IMR-90 (cell line): ENCODE data around the gene SLC16A4. TPM values are rescaled to one million over a fixed set of nuclear protein-coding genes. Genes with fewer than 3 reads are reported as not detected.

Experiments used
- ATAC-seq: fragments of 200-7000 bp; cut with Tn5 transposase; 2 replicates; pipeline ENCODE4 v1.9.1; 2020; ENCODE audit warnings: low read depth, mild to moderate bottlenecking, moderate library complexity
- BruUV-seq: library from RNA; stranded (reverse); fragments of 400-500 nt; replicated peaks from 2 replicates; lab custom pipeline; 2021; lab: Mats Ljungman, UMichigan
- CTCF ChIA-PET: fragments of 300-600 bp; formaldehyde crosslinking; extraction: SDS; loops from one replicate; lab custom pipeline; 2021; ENCODE audit warnings: antibody characterized with exemption; lab: Yijun Ruan, JAX
- POLR2A ChIA-PET: fragments of 300-600 bp; sonication (Branson Sonifier 250); formaldehyde crosslinking; loops from one replicate; lab custom pipeline; 2022; ENCODE audit warnings: antibody characterized with exemption; ENCODE audit not compliant: unreplicated experiment; lab: Charles Lee
- DNase-seq: peaks from one replicate; pipeline ENCODE4 v3.0.0; 2013
- H2AFZ ChIP-seq: replicated peaks from 2 replicates; pipeline ENCODE3; 2013; ENCODE audit warnings: low read length, mild to moderate bottlenecking; ENCODE audit not compliant: poor library complexity
- H2AK5ac ChIP-seq: 2 replicates; pipeline ENCODE4 v1.6.1; 2013; ENCODE audit warnings: low read depth, low read length, inconsistent platforms
- H2AK9ac ChIP-seq: replicated peaks from 2 replicates; pipeline ENCODE3; 2013; ENCODE audit warnings: mild to moderate bottlenecking, low read depth, low read length, moderate library complexity; ENCODE audit not compliant: poor library complexity
- H2BK120ac ChIP-seq: 2 replicates; pipeline ENCODE4 v1.6.1; 2013; ENCODE audit warnings: low read depth, low read length, inconsistent platforms
- H2BK15ac ChIP-seq: 3 replicates; pipeline ENCODE4 v1.6.1; 2013; ENCODE audit warnings: low read depth, low read length, inconsistent platforms
- H2BK20ac ChIP-seq: 2 replicates; pipeline ENCODE4 v1.6.1; 2013; ENCODE audit warnings: low read depth, mild to moderate bottlenecking, inconsistent platforms, low read length, moderate library complexity
- H2BK5ac ChIP-seq: 2 replicates; pipeline ENCODE4 v1.6.1; 2013; ENCODE audit warnings: mild to moderate bottlenecking, low read depth, low read length, inconsistent platforms; ENCODE audit not compliant: poor library complexity, severe bottlenecking
- H3K14ac ChIP-seq: replicated peaks from 2 replicates; pipeline ENCODE4 v1.6.1; 2013; ENCODE audit warnings: low read depth, low read length, inconsistent platforms
- H3K18ac ChIP-seq: 2 replicates; pipeline ENCODE4 v1.6.1; 2013; ENCODE audit warnings: low read depth, low read length, control low read depth
- H3K23ac ChIP-seq: 2 replicates; pipeline ENCODE4 v1.6.1; 2013; ENCODE audit warnings: low read depth, low read length, inconsistent platforms
- H3K27ac ChIP-seq: 2 replicates; pipeline ENCODE4 v1.5.1; 2013; ENCODE audit warnings: mild to moderate bottlenecking, control low read depth, low read length; ENCODE audit not compliant: insufficient read depth
- H3K27me3 ChIP-seq: 2 replicates; pipeline ENCODE4 v1.6.1; 2013; ENCODE audit warnings: low read length; ENCODE audit not compliant: control insufficient read depth, insufficient read depth
- H3K36me3 ChIP-seq: 2 replicates; pipeline ENCODE4 v1.6.1; 2013; ENCODE audit warnings: low read length, mixed read lengths; ENCODE audit not compliant: control insufficient read depth, insufficient read depth
- H3K4ac ChIP-seq: 2 replicates; pipeline ENCODE4 v1.6.1; 2013; ENCODE audit warnings: low read depth, low read length, inconsistent platforms
- H3K4me1 ChIP-seq: 2 replicates; pipeline ENCODE4 v1.6.1; 2013; ENCODE audit warnings: low read length, mixed read lengths; ENCODE audit not compliant: control insufficient read depth, insufficient read depth
- H3K4me2 ChIP-seq: 2 replicates; pipeline ENCODE4 v1.6.1; 2013; ENCODE audit warnings: low read depth, mild to moderate bottlenecking, control low read depth, low read length, moderate library complexity
- H3K4me3 ChIP-seq: 2 replicates; pipeline ENCODE4 v1.5.1; 2013; ENCODE audit warnings: low read depth, mild to moderate bottlenecking, control low read depth, low read length, moderate library complexity; ENCODE audit not compliant: insufficient read depth
- H3K56ac ChIP-seq: 2 replicates; pipeline ENCODE4 v1.6.1; 2013; ENCODE audit warnings: low read length, inconsistent platforms; ENCODE audit not compliant: insufficient read depth; ENCODE audit errors: extremely low read depth
- H3K79me1 ChIP-seq, 2 experiments: 2 replicates each; pipeline ENCODE4 v1.6.1; 2013; ENCODE audit warnings: low read length in 2 of 2, inconsistent platforms in 1 of 2, low read depth in 1 of 2
- H3K9ac ChIP-seq: 2 replicates; pipeline ENCODE4 v1.6.1; 2013; ENCODE audit warnings: low read depth, low read length, control low read depth
- H3K9me1 ChIP-seq: 2 replicates; pipeline ENCODE4 v1.6.1; 2013; ENCODE audit warnings: low read length, inconsistent platforms; ENCODE audit not compliant: insufficient read depth
- H3K9me3 ChIP-seq: 2 replicates; pipeline ENCODE4 v1.6.1; 2013; ENCODE audit warnings: low read length; ENCODE audit not compliant: control insufficient read depth, insufficient read depth
- H4K20me1 ChIP-seq: 2 replicates; pipeline ENCODE4 v1.6.1; 2013; ENCODE audit warnings: low read length, inconsistent platforms; ENCODE audit not compliant: insufficient read depth
- H4K5ac ChIP-seq: 2 replicates; pipeline ENCODE4 v1.6.1; 2013; ENCODE audit warnings: mild to moderate bottlenecking, low read depth, low read length, control low read depth
- H4K8ac ChIP-seq, 2 experiments: 2 replicates each; pipeline ENCODE4 v1.6.1; 2013; ENCODE audit warnings: low read depth in 2 of 2, low read length in 2 of 2, control low read depth in 1 of 2, inconsistent platforms in 1 of 2
- H4K91ac ChIP-seq: 2 replicates; pipeline ENCODE4 v1.6.1; 2013; ENCODE audit warnings: low read depth, low read length, inconsistent platforms; ENCODE audit not compliant: insufficient read depth
- BHLHE40 ChIP-seq: fragments of 150-350 bp; IDR thresholded peaks from 2 replicates; pipeline ENCODE4 v1.6.1; 2016; ENCODE audit warnings: mild to moderate bottlenecking, low read depth, low read length
- CHD1 ChIP-seq: IDR thresholded peaks from 2 replicates; pipeline ENCODE4 v1.6.1; 2012; ENCODE audit warnings: low read depth, low read length, improper control_type of control experiment
- CTCF ChIP-seq: conservative IDR thresholded peaks from 2 replicates; pipeline ENCODE4 v1.5.1; 2012; ENCODE audit warnings: mild to moderate bottlenecking, low read depth, low read length, improper control_type of control experiment
- MAZ ChIP-seq: IDR thresholded peaks from 2 replicates; pipeline ENCODE4 v1.6.1; 2012; ENCODE audit warnings: low read depth, mild to moderate bottlenecking, low read length, improper control_type of control experiment, moderate library complexity, borderline replicate concordance
- MXI1 ChIP-seq: IDR thresholded peaks from 2 replicates; pipeline ENCODE4 v1.6.1; 2012; ENCODE audit warnings: low read depth, mild to moderate bottlenecking, low read length, moderate library complexity, borderline replicate concordance
- POLR2A ChIP-seq: IDR thresholded peaks from 2 replicates; pipeline ENCODE4 v1.6.1; 2012; ENCODE audit warnings: mild to moderate bottlenecking, low read depth, low read length
- RFX5 ChIP-seq: IDR thresholded peaks from 2 replicates; pipeline ENCODE4 v1.8.0; 2012; ENCODE audit warnings: low read depth, mild to moderate bottlenecking, low read length, moderate library complexity
- USF2 ChIP-seq: fragments of 150-350 bp; IDR thresholded peaks from 2 replicates; pipeline ENCODE4 v1.6.1; 2017; ENCODE audit warnings: mild to moderate bottlenecking, antibody characterized with exemption, low read length, low read depth
- WGBS, 2 experiments: methylation state at CpG; one replicate each; pipeline versions ENCODE4 v1.1.5 to v1.1.7; 2013; ENCODE audit warnings: missing lambda C conversion rate in 2 of 2; ENCODE audit not compliant: insufficient read length in 1 of 2; ENCODE audit errors: extremely low coverage in 2 of 2; 5-methylcytosine and 5-hydroxymethylcytosine counted together
- dilution Hi-C: fragments of 300-500 bp; cut with HindIII; formaldehyde crosslinking; loops from one replicate; pipeline ENCODE4 v1.14.3; 2018; ENCODE audit warnings: low sequenced_read_pairs; ENCODE audit not compliant: unreplicated experiment
- in situ Hi-C: fragments of 300-500 bp; cut with MboI; formaldehyde crosslinking; loops from 3 replicates; pipeline ENCODE4 v1.14.3; 2019; ENCODE audit warnings: low sequenced_read_pairs, inconsistent platforms, mixed read lengths
- intact Hi-C: fragments of 100-400 bp; cut with micrococcal nuclease; formaldehyde crosslinking; loops from 2 replicates; pipeline ENCODE4 v1.10.0; 2022
- polyA plus RNA-seq, 3 experiments: library from polyadenylated mRNA; depleted of rRNA; stranded (reverse); fragments of >200 nt; gene quantifications; 2 replicates each; pipeline ENCODE4 v1.2.3, GENCODE V29; 2012; ENCODE audit warnings: low replicate concordance in 1 of 3
- total RNA-seq: library from RNA; depleted of rRNA; stranded (reverse); fragments of >200 nt; gene quantifications from 2 replicates; pipeline ENCODE4 v1.2.3, GENCODE V29; 2012

SLC16A4 gene
- total and polyA plus RNA-seq, 2 of the 4 experiments (the other 2 are of a cell fraction): 27.7 to 65.2 TPM

GRCh38 chr1:110338886-110339406, 51.9 kb downstream of the SLC16A4 start, which contains the start of gene RBM15 (continued):
- TF ChIP-seq USF2: peak; percentile 99

- no TSS peak for BruUV-seq
- peak overlapping the region; percentile 16; the same call in 1 of the 3 replicates for H2BK15ac ChIP-seq
- dilution Hi-C loops (no loop called here), intact Hi-C loops (loop anchor here (2.0 kb wide), 2 partner anchors 52 to 122 kb away; partner anchors contain the start of gene SLC16A4), in situ Hi-C loops (loop anchor here (10.0 kb wide), 1 partner anchor 126 kb away; no protein-coding TSS in a partner anchor)
- ChIA-PET POLR2A (no interaction called here), CTCF (interaction anchor here (0.6 to 3.0 kb wide), 8 partner anchors 11 to 158 kb away, joined by 3 to 9 read pairs (median 4); no protein-coding TSS in a partner anchor)
- H3K27me3 ChIP-seq: no peaks in the 10 kb centered on the region
- H3K9me3 ChIP-seq: no peaks in the 10 kb centered on the region
- peaks cover 0 to 34% of the 10 kb centered on the region in 2 experiments; a peak in 2 of 4 replicates for H3K79me1 ChIP-seq
- peak overlapping the region; percentile 53 for H3K9ac ChIP-seq
- H3K4me3 ChIP-seq: peak overlapping the region; percentile 62
- H4K20me1 ChIP-seq: peaks cover 35% of the 10 kb centered on the region
- peaks cover 17% of the 10 kb centered on the region for H3K36me3 ChIP-seq
- ATAC-seq: peak; percentile 76
- H3K56ac ChIP-seq: peak overlapping the region; percentile 35
- H2AK5ac ChIP-seq: no peak overlapping the region
- H4K91ac ChIP-seq: peak overlapping the region; percentile 97; the same call in 1 of the 2 replicates
- peak overlapping the region; percentile 87 for H4K5ac ChIP-seq
- H3K9me1 ChIP-seq: peaks cover 12% of the 10 kb centered on the region
- H3K4ac ChIP-seq: peak overlapping the region; percentile 77
- no peak for DNase-seq
- peak overlapping the region; percentile 20; the same call in 1 of the 2 replicates for H3K14ac ChIP-seq
- H2BK20ac ChIP-seq: no peak overlapping the region
- H2BK120ac ChIP-seq: peak overlapping the region; percentile 78
- peak overlapping the region; percentile 97 for H2AFZ ChIP-seq
- peak overlapping the region; percentile 79 for H3K27ac ChIP-seq
- peak overlapping the region; percentile 95 for H3K4me2 ChIP-seq
- H3K18ac ChIP-seq: peak overlapping the region; percentile 40; the same call in 1 of the 2 replicates
- WGBS, 2 experiments: 0% methylated on average over 31 of the region's 57 CpGs; no CpG with 5 or more reads in 1 of the 2 experiments
- H2AK9ac ChIP-seq: peak overlapping the region; percentile 90
- peak; percentile 69; the same call in 1 of the 2 replicates for TF ChIP-seq BHLHE40
- 0 out of 2 replicates have a peak, but pooled peaks have one; percentile 39 for TF ChIP-seq CHD1
- peak; percentile 85 for TF ChIP-seq POLR2A
- TF ChIP-seq USF2: peak; percentile 79; the same call in 1 of the 2 replicates
- no peak for TF ChIP-seq RFX5
- peak; percentile 47 for TF ChIP-seq CTCF
- TF ChIP-seq MXI1: peak; percentile 26; the same call in 1 of the 2 replicates
- no peak for TF ChIP-seq MAZ
- peak overlapping the region; percentile 72; the same call in 1 of the 2 replicates for H3K23ac ChIP-seq
- H2BK5ac ChIP-seq: peak overlapping the region; percentile 73
- H3K4me1 ChIP-seq: peaks cover 18% of the 10 kb centered on the region
- H4K8ac ChIP-seq: peak overlapping the region; percentile 86 to 94
These were observed 52.4 kb downstream of the SLC16A4 start for GRCh38 chr1:110338309-110338885.
